ENCODE results near the gene SLC22A12.
"Not testable (repeated sequence)": the region's sequence is repeated elsewhere in the genome, so short reads cannot be mapped to it uniquely, and the experiment has no call there.

SLC22A12 gene

DNA sequence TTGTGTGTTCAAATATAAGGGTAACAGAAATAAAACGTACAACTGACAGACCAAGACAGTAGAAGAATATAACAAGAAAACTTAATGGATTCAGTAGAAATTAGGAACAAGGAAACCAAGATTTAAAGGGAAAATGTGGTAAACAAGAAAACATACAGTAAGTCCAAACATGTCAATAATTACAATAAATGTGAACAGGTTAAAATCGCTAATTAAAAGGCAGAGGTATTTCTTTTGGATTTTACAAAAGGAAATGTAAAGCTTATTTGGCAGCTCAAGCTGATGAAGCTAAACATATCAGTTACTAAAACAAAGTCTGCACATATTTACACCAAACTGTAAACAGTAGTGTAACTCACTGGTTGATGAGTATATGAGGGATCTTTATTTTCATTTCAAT lies 2.3 kb upstream of the SLC22A12 start:
- DNase-seq (ENCODE audit: low spot score): no peak

DNA sequence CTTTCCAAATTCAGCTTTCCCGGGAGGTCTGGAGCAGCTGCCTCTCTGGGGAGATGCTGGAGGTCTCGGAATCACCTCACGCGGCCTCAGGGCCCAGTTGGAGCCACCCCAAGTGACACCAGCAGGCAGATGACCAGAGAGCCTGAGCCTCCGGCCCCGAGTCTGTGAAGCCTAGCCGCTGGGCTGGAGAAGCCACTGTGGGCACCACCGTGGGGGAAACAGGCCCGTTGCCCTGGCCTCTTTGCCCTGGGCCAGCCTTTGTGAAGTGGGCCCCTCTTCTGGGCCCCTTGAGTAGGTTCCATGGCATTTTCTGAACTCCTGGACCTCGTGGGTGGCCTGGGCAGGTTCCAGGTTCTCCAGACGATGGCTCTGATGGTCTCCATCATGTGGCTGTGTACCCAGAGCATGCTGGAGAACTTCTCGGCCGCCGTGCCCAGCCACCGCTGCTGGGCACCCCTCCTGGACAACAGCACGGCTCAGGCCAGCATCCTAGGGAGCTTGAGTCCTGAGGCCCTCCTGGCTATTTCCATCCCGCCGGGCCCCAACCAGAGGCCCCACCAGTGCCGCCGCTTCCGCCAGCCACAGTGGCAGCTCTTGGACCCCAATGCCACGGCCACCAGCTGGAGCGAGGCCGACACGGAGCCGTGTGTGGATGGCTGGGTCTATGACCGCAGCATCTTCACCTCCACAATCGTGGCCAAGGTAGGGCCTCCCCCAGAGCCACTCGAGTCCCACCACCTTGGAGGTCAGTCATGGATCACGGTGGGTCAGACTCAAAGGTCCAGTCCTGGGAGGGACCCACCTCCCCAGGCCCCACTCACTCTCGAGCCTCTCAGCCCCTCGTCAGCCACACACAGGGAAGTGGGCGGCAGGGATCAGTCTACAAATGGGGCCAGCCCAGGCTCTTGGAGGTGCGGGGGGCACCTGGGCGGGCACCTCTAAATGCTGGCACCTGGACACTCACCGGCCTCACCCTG lies 525 bp downstream of the SLC22A12 start:
- DNase-seq (ENCODE audit: low spot score): no peak

DNA sequence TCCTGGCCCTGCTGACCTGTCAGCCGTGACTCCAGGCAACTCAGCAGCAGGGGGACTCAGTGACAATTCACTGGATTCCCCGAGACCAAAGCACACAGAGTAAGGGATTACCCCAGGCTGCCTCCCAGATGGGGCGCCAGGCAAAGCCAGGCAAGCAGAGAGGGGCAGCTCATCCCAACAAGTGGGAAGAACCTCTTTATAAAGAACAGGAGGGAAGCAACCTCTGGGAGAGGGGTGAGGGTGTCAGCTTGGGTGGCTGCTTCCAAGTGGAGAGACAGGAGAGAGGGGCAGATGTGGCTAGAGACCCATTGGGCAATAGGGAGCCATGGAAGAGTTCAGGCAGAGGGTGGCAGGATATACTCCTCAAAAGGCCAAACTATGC lies 1.2 kb downstream of the SLC22A12 start:
- DNase-seq (ENCODE audit: low spot score): no peak

DNA sequence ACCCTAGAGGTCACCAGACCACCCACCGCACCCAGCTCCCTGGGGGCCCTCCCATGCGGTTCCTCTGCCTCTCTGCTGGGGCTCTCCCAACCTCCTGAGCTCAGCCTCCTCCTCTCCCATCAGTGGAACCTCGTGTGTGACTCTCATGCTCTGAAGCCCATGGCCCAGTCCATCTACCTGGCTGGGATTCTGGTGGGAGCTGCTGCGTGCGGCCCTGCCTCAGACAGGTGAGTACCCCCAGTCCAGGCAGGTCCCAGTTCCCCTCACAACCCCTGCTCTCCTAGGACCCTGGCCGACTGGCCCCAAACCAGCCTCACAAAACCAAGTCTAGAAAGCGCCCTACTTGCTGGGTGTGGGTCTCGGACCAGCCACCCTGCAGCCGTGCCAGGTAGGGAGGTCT lies 1.6 kb downstream of the SLC22A12 start:
- DNase-seq (ENCODE audit: low spot score): no peak

DNA sequence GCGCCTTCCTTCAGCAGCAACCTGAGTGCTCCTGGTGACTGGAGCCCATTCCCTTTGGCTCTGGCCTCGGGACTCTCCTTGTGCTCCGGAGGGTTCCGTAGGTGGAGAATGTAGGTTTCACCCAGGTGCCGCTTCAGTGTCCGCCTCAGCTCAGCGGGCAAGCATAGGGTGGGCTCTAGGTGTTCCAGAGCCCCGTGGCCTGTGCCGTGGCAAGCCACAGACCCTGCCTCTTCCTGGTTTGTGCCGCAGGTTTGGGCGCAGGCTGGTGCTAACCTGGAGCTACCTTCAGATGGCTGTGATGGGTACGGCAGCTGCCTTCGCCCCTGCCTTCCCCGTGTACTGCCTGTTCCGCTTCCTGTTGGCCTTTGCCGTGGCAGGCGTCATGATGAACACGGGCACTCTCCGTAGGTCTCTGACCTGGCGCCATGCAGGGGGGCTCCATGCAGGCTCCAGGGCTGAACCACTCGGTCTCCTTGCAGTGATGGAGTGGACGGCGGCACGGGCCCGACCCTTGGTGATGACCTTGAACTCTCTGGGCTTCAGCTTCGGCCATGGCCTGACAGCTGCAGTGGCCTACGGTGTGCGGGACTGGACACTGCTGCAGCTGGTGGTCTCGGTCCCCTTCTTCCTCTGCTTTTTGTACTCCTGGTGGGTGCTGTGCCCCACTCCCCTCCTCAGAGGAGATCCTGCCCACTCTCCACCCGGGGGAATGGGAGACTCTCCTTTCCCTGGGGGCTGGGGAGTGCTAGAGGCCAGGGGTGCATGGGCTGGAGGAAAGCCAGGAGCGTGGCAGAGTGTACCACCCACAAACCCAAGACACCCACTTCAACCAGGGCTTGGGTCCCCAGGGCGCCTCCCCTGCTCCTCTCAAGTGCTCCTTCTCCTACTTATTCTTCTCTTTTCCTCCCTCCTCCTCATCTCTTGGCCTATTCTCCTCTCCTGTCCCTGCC lies 2.4 kb downstream of the SLC22A12 start:
- no peak for DNase-seq (ENCODE audit: low spot score)

DNA sequence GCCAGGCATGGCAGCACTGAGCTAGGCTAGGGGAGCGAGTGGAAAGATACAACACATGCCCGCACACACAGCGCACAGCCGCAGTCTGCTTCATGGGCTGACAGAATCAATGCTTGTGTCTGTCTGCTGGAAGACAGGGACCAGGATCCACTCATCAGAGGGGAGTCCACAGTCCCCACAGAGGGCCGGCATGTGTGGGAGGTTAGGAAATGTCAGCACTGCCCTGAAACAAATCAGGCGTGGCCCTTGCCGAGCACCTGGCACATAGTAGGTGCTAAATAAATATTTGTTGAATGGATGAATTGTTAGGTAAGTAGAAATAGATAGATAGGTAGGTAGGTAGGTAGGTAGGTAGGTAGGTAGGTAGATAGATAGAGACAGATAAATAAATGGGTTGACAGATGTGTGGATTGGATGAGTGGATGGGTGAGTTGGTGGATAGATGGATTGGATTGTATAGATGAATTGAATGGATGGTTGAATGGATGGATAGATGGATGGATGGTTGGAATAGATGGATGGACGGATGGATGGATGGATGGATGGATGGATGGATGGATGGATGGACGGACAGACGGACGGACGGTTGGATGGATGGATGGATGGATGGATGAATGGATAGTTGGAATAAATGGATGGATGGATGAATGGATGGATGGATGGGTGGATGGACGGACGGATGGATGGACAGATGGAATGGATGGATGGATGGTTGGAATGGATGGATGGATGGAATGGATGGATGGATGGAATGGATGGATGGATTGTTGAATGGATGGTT lies 3.3 kb downstream of the SLC22A12 start:
- DNase-seq (ENCODE audit: low spot score): no peak

DNA sequence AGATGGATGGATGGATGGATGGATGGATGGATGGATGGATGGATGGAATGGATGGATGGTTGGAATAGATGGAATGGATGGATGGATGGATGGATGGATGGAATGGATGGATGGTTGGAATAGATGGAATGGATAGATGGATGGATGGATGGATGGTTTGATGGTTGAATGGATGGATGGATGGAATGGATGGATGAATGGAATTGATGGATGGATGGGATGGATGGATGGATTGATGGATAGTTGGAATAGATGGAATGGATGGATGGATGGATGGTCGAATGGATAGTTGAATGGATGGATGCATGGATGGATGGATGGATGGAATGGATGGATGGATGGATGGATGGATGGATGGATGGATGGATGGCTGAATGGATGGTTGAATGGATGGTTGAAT lies 4.9 kb downstream of the SLC22A12 start:
- not testable (repeated sequence) for DNase-seq (ENCODE audit: low spot score)

DNA sequence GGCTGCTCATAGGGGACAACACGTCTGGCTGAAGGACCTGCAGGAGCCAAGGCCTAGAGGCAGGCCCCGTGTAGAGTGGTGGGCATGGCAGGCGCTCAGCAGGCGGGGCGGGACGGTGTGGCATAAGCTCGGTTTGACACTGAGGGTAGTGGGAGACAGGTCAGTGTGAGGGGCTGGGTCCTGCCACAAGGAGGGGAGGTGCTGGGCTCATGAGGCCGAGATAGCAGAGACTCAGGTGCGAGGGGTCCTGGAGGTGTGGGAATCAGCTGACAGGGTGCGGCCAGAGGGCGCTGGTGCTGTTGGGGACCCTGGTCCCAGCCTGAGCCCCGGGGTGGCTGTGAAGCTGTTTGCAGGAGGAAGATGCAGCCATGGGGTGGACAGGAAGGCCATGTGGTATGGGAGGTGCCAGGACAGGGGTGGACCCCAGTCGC lies 6.7 kb downstream of the SLC22A12 start:
- no peak for DNase-seq (ENCODE audit: low spot score)

DNA sequence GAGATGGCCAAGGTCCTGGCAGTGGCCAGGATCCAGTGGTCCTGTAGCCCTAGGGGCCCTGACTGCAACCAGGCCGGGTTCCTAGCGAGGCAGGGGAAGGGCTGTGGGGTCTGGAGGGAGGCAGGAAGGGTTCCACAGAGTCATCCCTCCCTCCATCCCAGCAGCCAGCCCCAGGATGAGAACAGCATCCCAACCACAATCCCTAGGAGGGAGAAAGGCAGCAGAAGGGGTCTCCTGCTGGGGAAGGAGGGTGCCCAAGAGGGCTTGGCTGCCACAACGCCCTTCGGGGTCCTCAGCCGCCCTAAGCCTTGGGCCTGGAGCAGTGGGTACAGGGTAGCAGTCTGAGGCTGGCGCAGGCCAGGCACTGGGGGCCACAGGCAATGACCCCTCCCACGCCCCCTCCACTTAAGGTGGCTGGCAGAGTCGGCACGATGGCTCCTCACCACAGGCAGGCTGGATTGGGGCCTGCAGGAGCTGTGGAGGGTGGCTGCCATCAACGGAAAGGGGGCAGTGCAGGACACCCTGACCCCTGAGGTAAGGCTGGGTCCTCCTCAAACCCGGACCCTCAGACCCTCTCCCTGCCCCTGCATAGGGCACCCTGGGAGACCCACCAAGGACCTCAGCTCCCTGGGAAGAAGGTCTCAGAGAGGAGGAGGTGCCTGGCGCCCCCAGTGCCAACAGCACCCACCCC lies 7.2 kb downstream of the SLC22A12 start:
- DNase-seq (ENCODE audit: low spot score): no peak

DNA sequence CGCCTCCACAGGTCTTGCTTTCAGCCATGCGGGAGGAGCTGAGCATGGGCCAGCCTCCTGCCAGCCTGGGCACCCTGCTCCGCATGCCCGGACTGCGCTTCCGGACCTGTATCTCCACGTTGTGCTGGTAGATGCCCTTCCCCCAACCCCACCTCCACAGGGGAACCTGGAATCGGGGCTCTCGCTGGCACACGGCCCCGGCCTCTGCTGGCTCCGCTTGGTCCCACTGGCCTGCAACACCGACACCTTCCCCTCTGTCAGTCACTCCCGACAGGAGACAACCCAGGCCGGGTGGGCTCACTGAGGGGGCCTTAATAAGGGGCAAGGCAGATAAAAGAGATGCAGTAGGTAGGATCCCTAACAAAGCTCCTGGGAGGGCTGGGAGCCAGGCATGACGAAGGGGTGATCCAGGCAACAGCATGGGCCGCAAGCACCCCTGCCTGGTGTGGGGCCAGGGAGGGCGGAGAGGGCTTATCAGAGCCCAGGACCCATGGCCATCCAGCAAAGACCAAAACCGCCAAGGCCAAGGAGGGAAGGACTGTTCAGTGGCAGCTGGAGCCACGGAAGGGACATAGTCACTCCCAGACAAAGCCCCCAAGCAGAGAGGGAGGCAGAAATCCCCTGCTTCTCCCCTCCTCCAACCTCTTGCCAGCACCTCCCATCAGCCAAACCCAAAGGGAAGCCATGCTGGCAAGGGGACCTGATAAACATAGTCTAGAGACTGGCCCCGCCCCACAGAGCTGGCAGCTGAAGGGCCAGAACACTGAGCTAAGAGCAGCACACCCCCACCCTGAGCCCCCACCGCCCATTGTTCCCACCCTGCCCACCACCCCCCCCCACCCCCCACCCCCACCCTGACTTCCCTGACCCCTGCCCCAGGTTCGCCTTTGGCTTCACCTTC lies 8.0 kb downstream of the SLC22A12 start:
- DNase-seq (ENCODE audit: low spot score): no peak

DNA sequence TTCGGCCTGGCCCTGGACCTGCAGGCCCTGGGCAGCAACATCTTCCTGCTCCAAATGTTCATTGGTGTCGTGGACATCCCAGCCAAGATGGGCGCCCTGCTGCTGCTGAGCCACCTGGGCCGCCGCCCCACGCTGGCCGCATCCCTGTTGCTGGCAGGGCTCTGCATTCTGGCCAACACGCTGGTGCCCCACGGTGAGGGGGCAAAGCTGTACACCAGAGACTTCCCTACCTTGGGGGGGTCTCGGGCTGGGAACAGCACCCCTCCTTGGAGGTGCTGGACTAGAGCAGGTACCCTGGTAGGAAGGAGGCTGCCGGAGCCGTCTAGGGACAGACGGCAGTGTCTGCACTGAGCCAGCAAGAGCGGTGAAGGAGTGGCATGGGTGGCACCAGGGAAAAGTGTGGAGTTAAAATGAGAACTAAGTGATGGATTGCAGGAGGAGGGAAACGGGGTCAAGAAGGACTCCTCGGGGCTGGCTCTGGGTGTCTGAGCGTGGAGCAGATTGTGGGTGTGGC lies 8.7 kb downstream of the SLC22A12 start:
- DNase-seq (ENCODE audit: low spot score): no peak

DNA sequence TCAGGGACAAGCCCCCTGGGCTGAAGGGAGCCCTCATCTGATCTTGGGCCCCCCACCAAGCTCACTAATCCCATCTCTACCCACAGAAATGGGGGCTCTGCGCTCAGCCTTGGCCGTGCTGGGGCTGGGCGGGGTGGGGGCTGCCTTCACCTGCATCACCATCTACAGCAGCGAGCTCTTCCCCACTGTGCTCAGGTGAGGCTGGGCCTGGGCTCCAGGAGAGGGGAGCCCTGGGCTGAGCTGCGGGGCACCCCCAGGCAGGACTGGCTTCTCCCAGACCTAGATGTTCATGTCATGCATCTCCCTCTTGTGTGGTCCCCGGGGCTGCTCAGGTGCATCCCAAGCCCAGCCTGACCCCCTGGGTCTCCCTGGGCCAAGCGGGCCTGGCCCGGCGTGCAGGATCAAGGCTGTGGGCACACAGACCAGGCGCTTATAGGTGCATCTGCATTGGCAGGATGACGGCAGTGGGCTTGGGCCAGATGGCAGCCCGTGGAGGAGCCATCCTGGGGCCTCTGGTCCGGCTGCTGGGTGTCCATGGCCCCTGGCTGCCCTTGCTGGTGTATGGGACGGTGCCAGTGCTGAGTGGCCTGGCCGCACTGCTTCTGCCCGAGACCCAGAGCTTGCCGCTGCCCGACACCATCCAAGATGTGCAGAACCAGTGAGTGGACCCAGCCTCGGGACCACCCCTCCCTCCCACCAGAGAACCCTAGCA lies 9.4 kb downstream of the SLC22A12 start:
- DNase-seq (ENCODE audit: low spot score): no peak

DNA sequence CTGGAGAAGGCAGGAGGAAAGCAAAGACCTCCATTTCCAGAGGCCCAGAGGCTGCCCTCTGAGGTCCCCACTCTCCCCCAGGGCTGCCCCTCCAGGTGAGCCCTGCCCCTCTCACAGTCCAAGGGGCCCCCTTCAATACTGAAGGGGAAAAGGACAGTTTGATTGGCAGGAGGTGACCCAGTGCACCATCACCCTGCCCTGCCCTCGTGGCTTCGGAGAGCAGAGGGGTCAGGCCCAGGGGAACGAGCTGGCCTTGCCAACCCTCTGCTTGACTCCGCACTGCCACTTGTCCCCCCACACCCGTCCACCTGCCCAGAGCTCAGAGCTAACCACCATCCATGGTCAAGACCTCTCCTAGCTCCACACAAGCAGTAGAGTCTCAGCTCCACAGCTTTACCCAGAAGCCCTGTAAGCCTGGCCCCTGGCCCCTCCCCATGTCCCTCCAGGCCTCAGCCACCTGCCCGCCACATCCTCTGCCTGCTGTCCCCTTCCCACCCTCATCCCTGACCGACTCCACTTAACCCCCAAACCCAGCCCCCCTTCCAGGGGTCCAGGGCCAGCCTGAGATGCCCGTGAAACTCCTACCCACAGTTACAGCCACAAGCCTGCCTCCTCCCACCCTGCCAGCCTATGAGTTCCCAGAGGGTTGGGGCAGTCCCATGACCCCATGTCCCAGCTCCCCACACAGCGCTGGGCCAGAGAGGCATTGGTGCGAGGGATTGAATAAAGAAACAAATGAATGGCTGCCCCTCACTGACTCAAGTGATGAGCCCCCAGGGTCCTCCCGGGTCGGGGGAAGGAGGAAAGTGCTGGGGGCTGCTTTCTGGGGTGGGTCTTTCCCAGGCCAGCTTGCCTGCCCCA lies 10.8 kb downstream of the SLC22A12 start:
- no peak for DNase-seq (ENCODE audit: low spot score)

DNA sequence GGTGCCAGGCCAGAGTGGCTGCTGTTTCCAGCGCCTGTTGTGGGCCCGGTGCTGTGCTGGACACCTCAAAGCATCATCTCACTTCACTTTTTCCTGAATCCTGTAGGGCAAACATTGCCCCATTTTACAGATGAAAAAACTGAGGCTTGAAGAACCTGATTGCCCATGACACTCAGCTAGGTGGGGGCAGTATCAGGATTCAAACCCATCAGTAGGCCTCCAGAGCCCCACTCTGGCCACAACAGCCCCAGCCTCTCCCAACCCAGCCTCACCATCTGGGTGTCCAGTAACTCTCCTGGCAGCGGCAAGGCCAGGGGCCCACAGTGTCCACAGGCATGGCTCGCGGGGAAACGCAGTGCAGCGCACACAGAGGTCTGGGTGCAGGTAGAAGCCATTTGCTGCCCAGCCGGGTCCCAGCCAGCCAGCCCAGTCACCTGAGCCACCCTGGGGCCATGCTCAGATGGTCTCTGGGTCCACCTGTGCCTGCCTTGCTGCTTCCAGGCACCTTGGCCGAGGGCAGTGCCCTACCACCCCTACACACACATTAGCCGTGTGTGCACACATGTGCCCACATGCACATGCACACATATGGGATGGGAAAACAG lies 11.5 kb downstream of the SLC22A12 start:
- no peak for DNase-seq (ENCODE audit: low spot score)

DNA sequence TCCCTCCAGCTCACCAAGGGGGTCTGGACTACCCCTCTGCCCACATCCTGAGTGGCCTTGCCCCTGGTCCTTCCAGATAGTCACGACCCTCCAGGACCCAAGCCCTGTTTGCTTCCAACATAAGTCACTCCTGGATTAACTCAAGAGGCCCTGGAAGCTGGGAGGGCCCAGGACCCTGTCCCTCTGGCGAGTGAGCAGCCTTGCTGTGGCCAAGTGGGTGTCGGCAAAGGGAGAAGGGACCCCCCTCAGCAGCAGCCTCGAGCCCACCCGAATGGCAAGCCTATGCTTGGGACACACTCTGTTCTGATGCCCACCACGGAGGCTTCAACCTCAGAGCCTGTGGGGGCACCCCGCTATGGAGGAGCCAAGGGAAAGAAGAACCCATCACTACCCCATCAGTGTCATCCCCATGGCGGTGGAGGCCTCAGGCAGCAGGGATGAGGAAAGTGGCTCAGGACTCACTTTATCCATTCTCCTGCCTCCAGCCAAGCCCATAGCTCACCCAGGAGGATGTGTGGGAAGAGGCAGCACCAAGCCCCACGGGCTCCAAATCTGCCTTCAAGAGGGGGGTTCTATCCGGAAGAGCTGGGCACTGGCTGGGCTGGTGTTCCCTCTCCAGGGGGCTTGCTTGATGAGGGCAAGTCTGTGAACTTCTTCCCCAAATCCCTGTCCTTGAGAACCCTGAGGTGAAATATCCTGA lies 12.5 kb downstream of the SLC22A12 start:
- DNase-seq (ENCODE audit: low spot score): no peak

DNA sequence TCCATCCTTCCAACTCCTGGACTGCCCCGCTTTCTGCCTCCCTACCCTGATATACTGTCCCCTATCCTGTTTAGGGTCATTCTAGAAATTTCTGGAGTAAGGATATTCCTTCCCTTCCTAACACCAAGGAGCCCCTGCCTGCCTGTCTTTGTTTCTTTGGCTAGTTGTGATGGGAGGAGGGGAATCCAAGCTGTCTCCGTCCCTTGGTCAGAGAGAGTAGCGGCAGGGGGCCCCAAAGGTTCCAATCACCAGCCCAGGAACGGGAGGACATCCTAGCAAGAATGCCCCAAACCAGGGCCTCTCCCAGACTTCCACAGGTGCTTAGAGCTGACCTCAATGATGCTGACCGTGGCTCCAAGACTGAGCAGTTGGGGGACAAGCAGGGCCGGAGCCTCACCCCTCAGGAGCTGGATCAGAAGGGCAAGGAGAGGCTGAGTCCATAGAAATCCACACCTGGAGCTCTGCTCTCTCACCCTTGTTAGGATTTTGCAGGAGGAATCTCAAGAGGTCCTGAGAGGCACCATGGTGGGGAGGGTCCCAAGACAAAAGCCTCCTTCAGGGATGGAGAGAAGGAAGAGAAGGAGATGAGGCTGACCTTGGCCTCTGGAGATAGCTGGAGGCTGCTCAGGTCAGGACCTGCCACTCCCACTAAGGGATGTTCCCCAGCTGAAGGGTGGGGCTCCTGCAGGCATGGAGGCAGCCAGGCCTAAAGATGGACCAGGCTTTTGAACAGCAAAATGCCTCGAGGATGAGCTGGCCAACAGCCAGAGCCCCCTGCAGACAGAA lies 13.6 kb downstream of the SLC22A12 start:
- no peak for DNase-seq (ENCODE audit: low spot score)

DNA sequence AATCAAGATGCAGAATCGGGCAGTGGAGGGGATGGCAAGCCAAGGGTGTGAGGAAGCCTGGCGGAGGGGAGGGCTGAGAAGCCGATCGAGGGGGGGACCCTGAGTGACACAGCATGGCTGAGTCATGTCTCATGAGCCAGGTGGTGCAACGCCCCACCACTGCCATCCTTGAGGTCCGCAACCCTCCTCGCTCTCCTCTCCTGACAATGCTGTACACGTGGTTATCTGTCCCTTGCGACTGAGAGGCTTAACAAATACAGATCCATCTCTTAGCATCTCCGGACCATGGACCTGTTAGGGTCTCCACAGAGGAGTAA lies 14.2 kb downstream of the SLC22A12 start:
- no peak for DNase-seq (ENCODE audit: low spot score)

Measured in HuH-7.5 (cell line).